GM19099 (cell line): ENCODE results near the gene VGLL2.

ENCODE experiments used
- POLR2A ChIP-seq: IDR thresholded peaks from 3 replicates; pipeline ENCODE4 v1.6.1; 2011; ENCODE audit warnings: low read depth; ENCODE audit not compliant: insufficient read length; ENCODE audit errors: extremely low read depth

Gene VGLL2

GRCh38 chr6:117265410-117266256, at the start of gene VGLL2:
VGLL2 (plus strand) TSS chr6:117265558; CDS start chr6:117265764, 206 bp downstream.
- no peak for TF ChIP-seq POLR2A

GRCh38 chr6:117222861-117223260, 42.5 kb upstream of the VGLL2 start:
- no peak for TF ChIP-seq POLR2A

- TF ChIP-seq POLR2A, result no peak
Observed at GRCh38 chr6:117226778-117227177, 38.6 kb upstream of the VGLL2 start.

GRCh38 chr6:117227245-117227962, 38.0 kb upstream of the VGLL2 start:
- TF ChIP-seq POLR2A, result no peak

- TF ChIP-seq POLR2A, result no peak
Observed at GRCh38 chr6:117228202-117228601, 37.2 kb upstream of the VGLL2 start.

GRCh38 chr6:117229870-117230269, 35.5 kb upstream of the VGLL2 start:
- no peak for TF ChIP-seq POLR2A

- TF ChIP-seq POLR2A, result no peak
Observed at GRCh38 chr6:117231466-117231865, 33.9 kb upstream of the VGLL2 start.

GRCh38 chr6:117232196-117232595, 33.2 kb upstream of the VGLL2 start:
- TF ChIP-seq POLR2A, result no peak

- TF ChIP-seq POLR2A, result no peak
Observed at GRCh38 chr6:117233145-117233544, 32.2 kb upstream of the VGLL2 start.

GRCh38 chr6:117237561-117237960, 27.8 kb upstream of the VGLL2 start:
- no peak for TF ChIP-seq POLR2A

- no peak for TF ChIP-seq POLR2A
Observed at GRCh38 chr6:117253785-117254184, 11.6 kb upstream of the VGLL2 start.

- no peak for TF ChIP-seq POLR2A
Observed at GRCh38 chr6:117262799-117263198, 2.6 kb upstream of the VGLL2 start.

- TF ChIP-seq POLR2A, result no peak
Observed at GRCh38 chr6:117263353-117263927, 1.9 kb upstream of the VGLL2 start.

GRCh38 chr6:117264369-117264691, 1.0 kb upstream of the VGLL2 start:
- no peak for TF ChIP-seq POLR2A

- TF ChIP-seq POLR2A, result no peak
Observed at GRCh38 chr6:117264692-117265409, 507 bp upstream of the VGLL2 start.
